Mesothelial cell of epicardium (in vitro differentiated cells): Measurements from ENCODE around the gene PI3. TPM values are rescaled to one million over a fixed set of nuclear protein-coding genes. Genes with fewer than 3 reads are reported as not detected.

Experiments used
- DNase-seq, 2 experiments: peaks; one replicate each; pipeline ENCODE4 v3.0.0; 2021; ENCODE audit warnings: low spot score in 2 of 2; ENCODE audit not compliant: unreplicated experiment in 2 of 2
- H3K27ac Mint-ChIP-seq: 2 replicates; pipeline ENCODE4 v1.8.0; 2021; ENCODE audit warnings: mixed read lengths
- H3K27me3 Mint-ChIP-seq: 2 replicates; pipeline ENCODE4 v1.8.0; 2021; ENCODE audit warnings: low read depth, mixed read lengths
- H3K36me3 Mint-ChIP-seq: 2 replicates; pipeline ENCODE4 v1.8.0; 2021; ENCODE audit warnings: mixed read lengths
- H3K4me1 Mint-ChIP-seq: 2 replicates; pipeline ENCODE4 v1.8.0; 2021; ENCODE audit warnings: mixed read lengths
- H3K4me3 Mint-ChIP-seq: 2 replicates; pipeline ENCODE4 v1.8.0; 2021; ENCODE audit warnings: mild to moderate bottlenecking, moderate library complexity, mixed read lengths
- H3K9me3 Mint-ChIP-seq: 2 replicates; pipeline ENCODE4 v1.8.0; 2021; ENCODE audit warnings: mixed read lengths
- CTCF ChIP-seq: fragments of 200-600 bp; sonication (generic); IDR thresholded peaks from one replicate; pipeline ENCODE4 v1.5.0; 2021; ENCODE audit warnings: antibody characterized with exemption; ENCODE audit not compliant: unreplicated experiment
- total RNA-seq: library from RNA; stranded (reverse); gene quantifications from 3 replicates; pipeline ENCODE4 v1.2.1, GENCODE V29; 2021

The PI3 gene
- total RNA-seq, 1 donor from 2014 or later = not detected

GRCh38 chr20:45176526-45177267, 2.0 kb downstream of the PI3 start:
- Mint-ChIP-seq H3K27me3 (peaks cover 27% of the 10 kb centered on the region), H3K4me3 (no peak overlapping the region), H3K27ac (no peak overlapping the region), H3K36me3 (no peaks in the 10 kb centered on the region), H3K9me3 (no peaks in the 10 kb centered on the region), H3K4me1 (no peaks in the 10 kb centered on the region)
- no peak for DNase-seq
- no peak for TF ChIP-seq CTCF

- no peak for TF ChIP-seq CTCF
Measured at GRCh38 chr20:45179166-45179565, 4.5 kb downstream of the PI3 start.

GRCh38 chr20:45181639-45182038, 6.9 kb downstream of the PI3 start:
- no peak for DNase-seq
- H3K9me3 Mint-ChIP-seq = no peaks in the 10 kb centered on the region
- no peak overlapping the region for H3K27ac Mint-ChIP-seq
- no peak overlapping the region for H3K4me3 Mint-ChIP-seq
- no peaks in the 10 kb centered on the region for H3K36me3 Mint-ChIP-seq
- TF ChIP-seq CTCF = no peak
- no peaks in the 10 kb centered on the region for H3K4me1 Mint-ChIP-seq
- peaks cover 8% of the 10 kb centered on the region for H3K27me3 Mint-ChIP-seq

More at GRCh38 chr20:45179166-45179565, 4.5 kb downstream of the PI3 start:
- Mint-ChIP-seq H3K27me3 (peaks cover 14% of the 10 kb centered on the region), H3K9me3 (no peaks in the 10 kb centered on the region), H3K27ac (no peak overlapping the region), H3K4me1 (no peaks in the 10 kb centered on the region), H3K36me3 (no peaks in the 10 kb centered on the region), H3K4me3 (no peak overlapping the region)
- DNase-seq = no peak

GRCh38 chr20:45183084-45183483, 8.4 kb downstream of the PI3 start:
- Mint-ChIP-seq H3K4me1 (no peaks in the 10 kb centered on the region), H3K9me3 (no peaks in the 10 kb centered on the region), H3K36me3 (no peaks in the 10 kb centered on the region), H3K27ac (no peak overlapping the region), H3K4me3 (no peak overlapping the region), H3K27me3 (peaks cover 9% of the 10 kb centered on the region)
- no peak for TF ChIP-seq CTCF
- no peak for DNase-seq

GRCh38 chr20:45187693-45188092, 13.0 kb downstream of the PI3 start:
- Mint-ChIP-seq H3K27ac (no peak overlapping the region), H3K9me3 (no peaks in the 10 kb centered on the region), H3K27me3 (peaks cover 24% of the 10 kb centered on the region), H3K4me1 (no peaks in the 10 kb centered on the region), H3K4me3 (no peak overlapping the region), H3K36me3 (no peaks in the 10 kb centered on the region)
- DNase-seq = no peak
- no peak for TF ChIP-seq CTCF
